Middle frontal gyrus (tissue), 1 donor: Measurements from ENCODE around the gene CSF2.

Experiments
- DNase-seq: peaks from one replicate; pipeline ENCODE4 v3.0.0-alpha.2; 2015; ENCODE audit warnings: low spot score; ENCODE audit errors: extremely low spot score

CSF2 gene

DNA sequence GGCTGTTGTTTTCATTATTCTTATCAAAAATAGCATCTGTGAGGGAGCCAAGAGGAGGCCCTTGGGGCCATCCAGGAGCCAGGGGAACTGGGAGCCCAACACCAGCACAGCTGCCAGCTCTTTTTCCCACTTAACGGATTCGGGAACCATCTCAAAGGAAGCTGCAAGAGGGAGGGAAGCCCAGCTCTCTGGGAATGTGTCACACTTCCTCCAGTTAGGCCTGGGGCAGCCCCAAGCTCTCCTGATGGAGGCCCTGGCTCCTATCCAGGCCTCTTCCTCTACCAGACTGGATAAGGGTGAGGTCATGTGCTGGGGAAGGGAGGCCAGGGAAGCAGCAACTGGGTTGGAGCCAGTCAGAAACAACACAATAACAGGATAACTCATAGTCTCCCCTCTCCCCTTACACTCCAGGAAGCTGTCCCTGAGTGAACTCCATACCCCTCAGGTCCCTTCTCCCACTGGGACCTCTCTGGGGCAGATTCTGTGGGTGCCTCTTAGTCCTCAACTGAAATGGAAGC, 12.7 kb downstream of the CSF2 start:
- DNase-seq: no peak

GRCh38 chr5:132087176-132087575, 13.6 kb downstream of the CSF2 start:
- DNase-seq: no peak

DNA sequence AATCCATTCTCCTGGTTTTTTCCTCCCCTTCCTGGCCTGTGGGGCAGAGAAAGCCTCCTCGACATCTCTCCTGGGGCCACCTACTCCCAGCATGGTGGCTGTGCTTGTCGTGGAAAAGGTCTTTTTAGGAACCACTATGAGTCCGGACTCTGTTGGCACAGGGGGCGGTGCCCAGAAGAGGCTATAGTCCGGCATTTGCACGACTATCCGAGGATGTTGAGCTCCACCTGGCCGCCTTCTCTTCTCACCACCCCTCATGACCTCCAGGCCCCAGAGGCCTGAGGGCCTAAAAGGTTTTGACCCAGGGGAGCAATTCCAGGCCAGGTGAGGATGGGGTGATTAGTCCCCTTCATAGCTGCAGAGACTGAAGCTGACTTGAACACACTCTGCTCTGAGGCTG, 14.1 kb downstream of the CSF2 start:
- no peak for DNase-seq

DNA sequence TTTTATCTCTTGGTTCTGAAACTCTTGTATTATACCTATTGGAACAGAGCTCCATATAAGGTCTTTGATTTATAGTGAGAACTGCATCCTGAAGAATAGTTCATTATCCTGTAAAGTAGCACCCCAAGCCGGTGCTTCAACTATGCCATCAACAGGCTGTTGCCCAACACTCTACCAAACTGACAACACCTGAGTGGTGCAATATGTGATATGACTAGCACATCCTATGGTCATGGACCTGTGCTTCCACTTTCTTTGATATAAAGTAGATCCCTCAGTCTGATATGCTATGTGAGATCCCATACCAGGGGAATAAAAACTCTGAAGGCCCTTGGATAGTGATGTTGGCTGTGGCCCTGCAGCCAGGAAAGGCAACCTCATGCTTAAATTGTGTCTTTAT, 15.8 kb downstream of the CSF2 start:
- DNase-seq: no peak

GRCh38 chr5:132090107-132090506, 16.5 kb downstream of the CSF2 start:
- no peak for DNase-seq

- no peak for DNase-seq
These were observed 19.7 kb downstream of the CSF2 start for GRCh38 chr5:132093271-132093670.

GRCh38 chr5:132094393-132095076, 20.9 kb downstream of the CSF2 start:
- no peak for DNase-seq

- no peak for DNase-seq
These were observed 21.5 kb downstream of the CSF2 start for GRCh38 chr5:132095077-132095410.

GRCh38 chr5:132095424-132095972, 21.9 kb downstream of the CSF2 start:
- DNase-seq: no peak

DNA sequence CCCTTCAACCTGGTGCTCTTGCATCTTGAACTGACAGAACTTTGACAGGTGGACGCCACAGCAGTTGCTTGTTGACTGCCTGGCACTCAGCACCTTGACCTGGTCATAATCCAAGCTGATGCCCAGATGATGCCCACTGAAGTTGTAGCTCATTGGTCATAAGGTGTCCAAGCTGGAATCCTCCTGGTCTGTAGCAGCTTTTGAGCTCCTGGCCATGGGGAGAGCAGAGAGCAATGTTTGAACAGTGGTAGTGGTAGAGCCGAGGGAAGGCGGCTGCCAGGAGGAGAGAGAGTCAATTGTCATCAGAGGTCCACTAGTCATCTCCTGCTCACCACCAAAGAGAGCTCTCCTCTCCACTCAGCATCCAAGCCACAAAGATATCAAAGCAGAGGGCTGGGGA, 23.3 kb downstream of the CSF2 start:
- DNase-seq: no peak

GRCh38 chr5:132098151-132098594, 24.6 kb downstream of the CSF2 start:
- no peak for DNase-seq

- DNase-seq: no peak
These were observed 25.0 kb downstream of the CSF2 start for GRCh38 chr5:132098621-132099020.

- no peak for DNase-seq
These were observed 25.6 kb downstream of the CSF2 start for GRCh38 chr5:132099076-132099748.

DNA sequence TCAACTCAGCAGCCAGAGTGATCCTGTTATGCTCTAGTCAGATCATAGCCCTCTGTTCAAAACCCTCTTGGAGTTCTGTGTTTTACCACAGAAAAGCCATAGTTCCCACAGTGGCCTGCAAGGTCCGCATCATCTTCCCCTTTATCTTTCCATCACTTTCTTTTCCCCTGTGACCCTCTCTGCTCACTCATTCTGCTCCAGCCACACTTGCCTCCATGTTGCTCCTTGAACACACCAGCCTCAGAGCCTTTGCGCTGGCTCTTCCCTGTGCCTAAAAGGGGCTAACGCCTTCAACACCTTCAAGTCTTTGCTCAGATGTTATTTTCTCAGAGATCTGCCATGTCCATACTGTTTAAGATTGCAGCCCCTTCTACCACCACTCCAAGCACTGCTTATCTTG, 26.3 kb downstream of the CSF2 start:
- no peak for DNase-seq

DNA sequence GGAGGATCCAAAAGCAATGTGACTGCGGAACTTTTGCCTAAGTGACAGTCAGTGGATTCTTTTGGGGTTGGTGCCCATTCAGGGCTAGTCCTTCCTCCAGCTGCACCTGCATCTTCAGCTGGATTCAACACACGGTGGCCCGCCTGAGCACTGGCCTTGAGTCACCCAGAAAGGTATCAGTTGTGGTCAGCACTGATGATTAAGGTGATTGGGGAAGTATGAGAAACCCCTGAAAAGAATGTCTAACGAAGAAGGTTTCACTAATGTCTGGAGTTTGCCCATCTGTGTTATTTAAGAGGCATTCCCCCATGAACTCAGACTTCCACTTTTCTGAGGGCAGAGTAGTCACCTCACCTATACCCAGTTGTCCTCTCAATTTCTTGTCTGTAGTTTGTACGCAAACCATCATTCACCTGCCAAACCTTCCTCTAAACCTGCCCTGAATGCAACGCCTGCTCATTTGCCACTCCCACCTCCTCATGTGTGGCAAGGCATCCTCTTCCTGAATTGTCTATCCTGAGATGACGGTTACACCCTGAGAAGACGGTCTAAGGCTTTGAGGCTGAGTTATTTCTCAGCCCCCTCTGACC, 27.2 kb downstream of the CSF2 start:
- DNase-seq: no peak

DNA sequence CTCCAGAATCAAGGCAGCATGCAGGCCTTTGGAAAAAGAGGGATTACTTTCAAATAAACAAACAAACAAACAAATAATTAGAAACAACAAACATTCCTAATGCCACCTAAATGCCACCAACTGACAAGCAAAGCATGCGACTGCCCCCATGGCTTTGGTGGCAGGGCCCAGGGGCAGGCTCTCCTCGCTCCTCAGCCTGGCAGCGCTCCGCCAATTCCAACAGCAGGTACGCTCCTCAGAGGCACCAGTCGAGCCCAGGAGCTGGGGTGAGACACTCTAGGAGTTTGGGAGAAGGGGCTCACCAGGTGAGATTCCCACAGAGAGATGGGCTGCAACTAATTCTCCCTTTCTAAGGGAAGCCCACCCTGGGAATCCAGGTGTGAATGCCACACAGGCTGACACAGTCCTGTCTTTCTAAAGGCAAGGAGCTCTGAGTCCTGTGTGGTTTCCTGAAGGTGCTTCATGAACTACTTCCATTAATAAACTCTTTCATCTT, 27.8 kb downstream of the CSF2 start:
- DNase-seq: no peak

DNA sequence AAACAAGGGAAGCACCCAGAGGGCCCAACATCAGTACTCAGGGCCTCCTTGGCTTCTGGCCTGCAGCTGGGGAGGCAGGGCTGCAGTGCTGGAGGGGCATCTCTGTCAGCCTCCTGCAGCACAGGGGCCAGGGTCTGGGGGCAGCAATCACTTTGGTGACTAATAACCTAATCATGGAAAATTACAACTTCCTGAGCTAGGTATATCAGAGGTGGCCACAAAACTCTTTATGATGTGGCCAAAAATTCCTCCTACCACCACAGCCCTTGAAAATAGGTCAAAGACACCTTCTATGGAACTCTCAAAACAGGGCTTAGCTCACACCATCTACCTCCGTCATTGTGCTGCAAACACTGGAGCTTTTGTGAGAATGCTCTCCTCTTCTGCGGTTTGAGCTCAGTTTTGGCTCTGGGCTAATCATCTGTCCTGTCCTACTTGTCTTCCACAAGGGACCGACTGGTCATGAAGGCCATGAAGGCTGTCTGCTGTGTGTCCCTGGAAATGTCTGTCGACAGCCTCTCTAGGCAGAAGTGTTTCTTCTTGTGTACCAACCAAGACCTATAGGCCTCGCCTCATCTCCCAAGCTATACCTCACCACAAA, 28.6 kb downstream of the CSF2 start:
- DNase-seq: no peak

DNA sequence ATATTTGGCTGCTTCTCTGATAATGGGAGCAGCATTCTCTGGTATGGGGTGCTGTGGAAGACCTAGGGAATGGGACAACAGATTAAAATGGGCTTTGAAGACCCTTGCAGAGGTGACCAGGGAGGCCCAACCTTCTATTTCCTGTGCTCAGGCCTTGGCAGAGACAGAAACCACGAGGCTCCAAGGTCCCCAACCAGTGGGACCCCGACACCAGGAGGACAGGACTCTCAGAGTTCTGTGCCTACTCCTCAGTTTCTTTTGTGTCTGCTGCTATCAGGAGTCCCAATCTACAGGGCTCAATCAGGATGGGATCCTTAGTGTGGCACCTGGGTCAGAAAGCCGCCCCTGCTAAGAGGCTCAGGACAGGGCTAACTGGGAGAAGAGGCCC, 29.3 kb downstream of the CSF2 start:
- no peak for DNase-seq

DNA sequence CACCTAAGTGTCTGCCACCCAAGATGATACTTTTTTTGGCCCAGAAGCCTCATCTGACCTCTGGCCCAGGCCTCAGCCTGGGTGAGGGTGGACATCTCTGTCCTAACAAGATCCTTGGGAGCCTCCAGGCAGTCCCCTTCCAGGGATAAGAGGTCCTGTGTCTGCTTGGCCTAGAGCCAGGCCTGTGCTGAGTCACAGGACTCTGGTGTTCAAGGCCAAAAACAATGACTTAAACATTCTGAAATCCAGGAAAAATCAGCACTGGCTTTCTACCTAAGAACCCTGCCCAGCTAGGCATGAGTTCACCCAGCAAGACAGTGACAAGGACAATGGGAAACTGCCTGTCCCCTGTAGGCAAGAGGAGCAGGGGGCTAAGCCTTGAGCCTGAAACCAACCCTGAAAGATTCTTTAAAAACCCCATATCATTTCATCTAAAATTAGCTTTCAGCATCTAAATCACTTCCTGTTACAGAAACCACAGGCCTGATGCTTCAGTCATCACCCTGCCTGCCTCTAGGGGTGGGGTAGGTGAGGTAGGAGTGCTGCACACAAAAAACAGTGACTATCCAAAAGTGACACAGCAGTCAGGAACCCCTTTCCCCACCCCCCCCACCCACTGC, 29.9 kb downstream of the CSF2 start:
- no peak for DNase-seq

- DNase-seq: no peak
These were observed 30.4 kb downstream of the CSF2 start for GRCh38 chr5:132103969-132104391.

DNA sequence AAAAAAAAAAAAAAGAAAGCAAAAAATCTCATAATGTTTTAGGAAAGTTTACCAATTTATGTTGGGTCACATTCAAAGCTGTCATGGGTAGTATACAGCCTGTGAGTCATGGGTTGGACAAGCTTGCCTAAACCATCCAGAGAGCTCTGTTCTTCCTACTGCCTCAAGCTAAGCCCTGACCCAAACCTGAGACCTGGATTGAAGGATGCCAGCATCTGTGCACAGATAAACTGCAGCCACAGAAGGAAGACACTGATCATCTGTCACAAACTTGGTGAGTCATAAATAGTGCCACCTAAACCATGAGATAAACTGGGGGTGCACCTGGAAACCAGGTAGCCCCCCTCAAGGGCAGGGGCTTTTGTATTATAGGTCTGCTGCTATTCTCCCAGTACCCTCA, 31.0 kb downstream of the CSF2 start:
- DNase-seq: no peak
